Spleen (tissue), 3 donors: Measurements from ENCODE around the gene NLGN1.

Source experiments
- POLR2A ChIP-seq, 3 donors: fragments of 450-650 bp; IDR thresholded peaks; one replicate each; pipeline ENCODE4 v1.5.1; 2017; ENCODE audit warnings: antibody characterized with exemption in 3 of 3, mild to moderate bottlenecking in 1 of 3
- POLR2AphosphoS5 ChIP-seq, 3 donors: sonication (generic); formaldehyde crosslinking; IDR thresholded peaks; one replicate each; pipeline ENCODE4 v1.5.1; 2017; ENCODE audit warnings: antibody characterized with exemption in 3 of 3

GRCh38 chr3:174002543-174002942 is 605.0 kb downstream of the NLGN1 start:
- TF ChIP-seq POLR2A (IDR thresholded peaks at IDR 0.05), result no peak
- TF ChIP-seq POLR2AphosphoS5 (IDR thresholded peaks at IDR 0.05), result no peak
